HEK293 (cell line): Measurements from ENCODE around the gene OR5D16.
"Not testable (repeated sequence)": the region's sequence is repeated elsewhere in the genome, so short reads cannot be mapped to it uniquely, and the experiment has no call there.

ENCODE experiments used
- CTCF ChIA-PET: fragments of 350-600 bp; formaldehyde crosslinking; extraction: SDS; loops from one replicate; lab custom pipeline; 2021; ENCODE audit warnings: antibody characterized with exemption; lab: Yijun Ruan, JAX
- POLR2A ChIA-PET: fragments of 300-600 bp; formaldehyde crosslinking; extraction: SDS; loops from one replicate; lab custom pipeline; 2020; ENCODE audit warnings: antibody characterized with exemption, inconsistent platforms; lab: Yijun Ruan, JAX
- H3K27ac ChIP-seq: fragments of 200-500 bp; sonication (Bioruptor generic); 2 replicates; pipeline ENCODE4 v1.5.1; 2014; ENCODE audit warnings: low read depth, low read length, control low read depth, inconsistent platforms; ENCODE audit errors: extremely low read depth
- H3K36me3 ChIP-seq, 2 experiments: fragments of 200-500 bp in 1 of 2; sonication (Bioruptor generic) in 1 of 2; 1 replicate in 1 of 2; 2 replicates in 1 of 2; pipeline ENCODE4 v1.5.1; 2014 to 2017; ENCODE audit warnings: inconsistent platforms in 2 of 2, low read length in 2 of 2; ENCODE audit not compliant: control insufficient read depth in 2 of 2, insufficient read depth in 1 of 2
- H3K4me1 ChIP-seq: fragments of 200-500 bp; sonication (Bioruptor generic); 2 replicates; pipeline ENCODE4 v1.5.1; 2014; ENCODE audit warnings: mild to moderate bottlenecking, low read length, inconsistent platforms; ENCODE audit not compliant: control insufficient read depth, insufficient read depth
- H3K4me3 ChIP-seq: 2 replicates; pipeline ENCODE4 v1.5.1; 2011; ENCODE audit warnings: low read depth, mild to moderate bottlenecking, control low read depth, low read length, moderate library complexity
- H3K9me3 ChIP-seq: fragments of 200-500 bp; sonication (Bioruptor generic); 2 replicates; pipeline ENCODE4 v1.5.1; 2014; ENCODE audit warnings: low read depth, low read length, inconsistent platforms; ENCODE audit not compliant: control insufficient read depth, insufficient read depth
- EGR2 ChIP-seq: fragments of 450-650 bp; formaldehyde crosslinking; IDR thresholded peaks from 2 replicates; pipeline ENCODE4 v1.5.1; 2016; ENCODE audit warnings: low read depth, missing biosample characterization, missing genetic modification characterization
- ZNF169 ChIP-seq: fragments of 450-650 bp; formaldehyde crosslinking; IDR thresholded peaks from 2 replicates; pipeline ENCODE4 v1.5.1; 2016; ENCODE audit warnings: missing biosample characterization, missing genetic modification characterization
- ZNF174 ChIP-seq: fragments of 450-650 bp; formaldehyde crosslinking; IDR thresholded peaks from 2 replicates; pipeline ENCODE4 v1.5.0; 2017; ENCODE audit warnings: missing biosample characterization, mild to moderate bottlenecking, missing genetic modification characterization
- ZNF544 ChIP-seq: fragments of 450-650 bp; formaldehyde crosslinking; IDR thresholded peaks from 2 replicates; pipeline ENCODE4 v1.5.0; 2017; ENCODE audit warnings: missing biosample characterization, missing genetic modification characterization
- TF ChIP-seq, protein P1 (sequence below): fragments of 450-650 bp; formaldehyde crosslinking; IDR thresholded peaks from 2 replicates; pipeline ENCODE4 v1.5.1; 2017; ENCODE audit warnings: missing biosample characterization, missing genetic modification characterization

The OR5D16 gene

GRCh38 chr11:55854704-55855103, 16.2 kb downstream of the OR5D16 start:
- Histone ChIP-seq H3K4me3 (no peak overlapping the region), H3K4me1 (no peaks in the 10 kb centered on the region), H3K27ac (no peak overlapping the region), H3K9me3 (no peaks in the 10 kb centered on the region), H3K36me3 (no peaks in the 10 kb centered on the region)
- CTCF ChIA-PET = no interaction called here
- POLR2A ChIA-PET = no interaction called here
- TF ChIP-seq EGR2 (tag by site-specific recombination) (no peak), ZNF169 (no peak), ZNF544 (tag by site-specific recombination) (no peak), ZNF174 (tag by site-specific recombination) (no peak)
- TF ChIP-seq, protein P1, sequence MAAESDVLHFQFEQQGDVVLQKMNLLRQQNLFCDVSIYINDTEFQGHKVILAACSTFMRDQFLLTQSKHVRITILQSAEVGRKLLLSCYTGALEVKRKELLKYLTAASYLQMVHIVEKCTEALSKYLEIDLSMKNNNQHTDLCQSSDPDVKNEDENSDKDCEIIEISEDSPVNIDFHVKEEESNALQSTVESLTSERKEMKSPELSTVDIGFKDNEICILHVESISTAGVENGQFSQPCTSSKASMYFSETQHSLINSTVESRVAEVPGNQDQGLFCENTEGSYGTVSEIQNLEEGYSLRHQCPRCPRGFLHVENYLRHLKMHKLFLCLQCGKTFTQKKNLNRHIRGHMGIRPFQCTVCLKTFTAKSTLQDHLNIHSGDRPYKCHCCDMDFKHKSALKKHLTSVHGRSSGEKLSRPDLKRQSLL (tag by site-specific recombination) = no peak

- POLR2A ChIA-PET, CTCF ChIA-PET: not testable (repeated sequence)
Observed at GRCh38 chr11:55867354-55867753, 28.8 kb downstream of the OR5D16 start.

DNA sequence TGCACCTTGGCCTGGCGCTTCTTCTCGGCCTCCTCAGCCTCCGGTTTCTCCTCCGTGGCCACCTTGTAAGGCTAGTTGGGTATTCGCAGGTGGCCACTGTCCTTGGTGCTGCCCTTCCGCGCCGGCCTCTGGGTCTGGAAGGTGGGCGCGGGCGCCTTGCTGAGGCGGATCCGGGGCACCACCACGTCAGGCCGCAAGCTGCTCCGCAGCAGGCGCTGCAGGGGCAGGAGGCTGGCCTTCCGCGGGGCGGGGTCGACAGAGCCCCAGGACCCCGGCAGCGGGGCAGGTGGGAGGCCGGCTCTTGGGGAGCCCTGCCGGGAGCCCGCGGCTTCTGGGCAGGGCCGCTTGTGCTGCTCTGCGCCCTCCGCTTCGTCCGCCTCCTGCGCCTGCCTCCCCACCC, 34.2 kb downstream of the OR5D16 start:
- H3K9me3 ChIP-seq, H3K27ac ChIP-seq, CTCF ChIA-PET, H3K4me3 ChIP-seq, H3K4me1 ChIP-seq, H3K36me3 ChIP-seq, POLR2A ChIA-PET: not testable (repeated sequence)

More at GRCh38 chr11:55867354-55867753, 28.8 kb downstream of the OR5D16 start:
- H3K36me3 ChIP-seq, H3K4me1 ChIP-seq, H3K4me3 ChIP-seq, H3K27ac ChIP-seq, H3K9me3 ChIP-seq: not testable (repeated sequence)

DNA sequence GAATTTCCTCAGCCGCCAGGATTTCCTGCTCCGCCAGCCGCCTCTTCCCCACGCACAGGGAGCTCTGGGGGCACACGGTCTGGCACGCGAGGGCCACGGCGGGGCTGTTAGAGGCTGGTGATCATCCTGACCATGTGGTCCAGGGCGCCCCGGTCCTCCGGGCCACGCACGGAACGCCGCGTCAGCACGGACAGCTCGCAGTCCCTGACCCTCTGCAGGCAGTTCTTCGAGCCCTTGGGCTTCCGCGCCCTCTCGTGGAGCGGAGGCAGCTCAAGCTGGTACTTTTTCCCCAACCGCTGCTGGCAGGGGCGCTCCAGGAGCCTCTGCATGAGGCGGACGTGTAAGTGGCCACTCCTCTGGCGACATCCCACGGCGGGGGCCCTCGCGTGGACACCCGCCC, 34.6 kb downstream of the OR5D16 start:
- H3K4me3 ChIP-seq, H3K4me1 ChIP-seq, POLR2A ChIA-PET, H3K9me3 ChIP-seq, CTCF ChIA-PET, H3K27ac ChIP-seq, H3K36me3 ChIP-seq: not testable (repeated sequence)

DNA sequence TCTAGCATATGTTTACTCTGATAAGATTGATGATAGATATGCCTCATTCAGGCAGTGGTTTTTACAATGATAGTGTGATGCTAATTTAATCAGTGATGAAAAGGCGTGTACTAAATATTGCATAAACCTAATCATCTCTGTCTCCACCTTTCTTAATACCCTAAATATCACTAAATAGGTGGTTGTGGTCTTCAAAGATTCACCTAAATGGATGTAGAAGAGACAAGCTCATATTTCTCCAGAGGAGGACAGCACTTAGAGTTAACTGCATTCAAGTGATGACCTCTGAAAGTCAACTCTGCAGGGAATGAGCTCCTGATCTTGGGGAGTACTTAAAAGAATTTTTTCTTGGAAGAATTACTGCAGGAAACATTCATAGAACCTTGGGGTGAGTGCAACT, 44.4 kb downstream of the OR5D16 start, which contains the start of gene TRIM51:
TRIM51 (plus strand) TSS at position 301 of the 400 bp plus-strand sequence. CDS start 2,132 bp downstream, outside the sequence.
- H3K27ac ChIP-seq, H3K4me1 ChIP-seq, H3K9me3 ChIP-seq, POLR2A ChIA-PET, CTCF ChIA-PET, H3K4me3 ChIP-seq, H3K36me3 ChIP-seq: not testable (repeated sequence)

- POLR2A ChIA-PET, H3K4me3 ChIP-seq, H3K27ac ChIP-seq, H3K9me3 ChIP-seq, H3K36me3 ChIP-seq, CTCF ChIA-PET, H3K4me1 ChIP-seq: not testable (repeated sequence)
Observed at GRCh38 chr11:55884995-55885394, 46.4 kb downstream of the OR5D16 start.

DNA sequence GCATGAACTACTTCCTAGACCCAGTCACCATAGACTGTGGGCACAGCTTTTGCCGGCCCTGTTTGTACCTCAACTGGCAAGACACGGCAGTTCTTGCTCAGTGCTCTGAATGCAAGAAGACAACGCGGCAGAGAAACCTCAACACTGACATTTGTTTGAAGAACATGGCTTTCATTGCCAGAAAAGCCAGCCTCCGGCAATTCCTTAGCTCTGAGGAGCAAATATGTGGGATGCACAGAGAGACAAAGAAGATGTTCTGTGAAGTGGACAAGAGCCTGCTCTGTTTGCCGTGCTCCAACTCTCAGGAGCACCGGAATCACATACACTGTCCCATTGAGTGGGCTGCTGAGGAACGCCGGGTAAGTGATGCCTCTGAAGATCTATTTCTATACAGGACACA, 46.9 kb downstream of the OR5D16 start:
- CTCF ChIA-PET = interaction anchor here (0.6 kb wide), 1 partner anchor 841 kb away, joined by 4 read pairs; no protein-coding TSS in a partner anchor
- H3K4me1 ChIP-seq, H3K36me3 ChIP-seq, H3K9me3 ChIP-seq, POLR2A ChIA-PET, H3K4me3 ChIP-seq, H3K27ac ChIP-seq: not testable (repeated sequence)
